Neural cell (in vitro differentiated cells): ENCODE results near the gene CNTNAP1. TPM values are rescaled to one million over a fixed set of nuclear protein-coding genes. Genes with fewer than 3 reads are reported as not detected.

Experiments used
- H2AFZ ChIP-seq: fragments of 200-600, 300-800 bp; sonication (generic), shearing (Covaris generic); 2 replicates; pipeline ENCODE4 v1.6.0; 2014; ENCODE audit warnings: low read depth, mild to moderate bottlenecking, antibody characterized with exemption, low read length, moderate library complexity
- H3F3A ChIP-seq: fragments of 200-600 bp; shearing (Covaris generic); 2 replicates; pipeline ENCODE4 v1.6.1; 2016; ENCODE audit warnings: mild to moderate bottlenecking, moderate library complexity, mixed read lengths, antibody characterized with exemption, low read length; ENCODE audit not compliant: insufficient read depth, poor library complexity, severe bottlenecking
- H3K27ac ChIP-seq: fragments of 200-600, 300-800 bp; sonication (generic), shearing (Covaris generic); 2 replicates; pipeline ENCODE4 v1.5.1; 2014; ENCODE audit warnings: mild to moderate bottlenecking, low read length, moderate library complexity
- H3K27me3 ChIP-seq: fragments of 300-800, 200-600 bp; sonication (generic), shearing (Covaris generic); 2 replicates; pipeline ENCODE4 v1.6.0; 2014; ENCODE audit warnings: mild to moderate bottlenecking, low read depth, low read length, moderate library complexity; ENCODE audit not compliant: insufficient read depth
- H3K36me3 ChIP-seq: fragments of 300-800, 200-600 bp; sonication (generic), shearing (Covaris generic); 2 replicates; pipeline ENCODE4 v1.5.1; 2014; ENCODE audit warnings: mild to moderate bottlenecking, antibody characterized with exemption, low read length, moderate library complexity; ENCODE audit not compliant: insufficient read depth
- H3K4me2 ChIP-seq: fragments of 300-800, 200-600 bp; sonication (generic), shearing (Covaris generic); 2 replicates; pipeline ENCODE4 v1.6.0; 2014; ENCODE audit warnings: mild to moderate bottlenecking, low read length
- H3K4me3 ChIP-seq: fragments of 300-800, 200-600 bp; sonication (generic), shearing (Covaris generic); 2 replicates; pipeline ENCODE4 v1.5.1; 2014; ENCODE audit warnings: mild to moderate bottlenecking, low read length, moderate library complexity
- H3K79me2 ChIP-seq: fragments of 200-600 bp; shearing (Covaris generic); replicated peaks from 2 replicates; pipeline ENCODE4 v1.6.0; 2014; ENCODE audit warnings: mild to moderate bottlenecking, low read length, moderate library complexity; ENCODE audit not compliant: insufficient read depth
- H3K9ac ChIP-seq: fragments of 300-800, 200-600 bp; sonication (generic), shearing (Covaris generic); 2 replicates; pipeline ENCODE4 v1.6.1; 2016; ENCODE audit warnings: mild to moderate bottlenecking, low read length, mixed read lengths
- H3K9me2 ChIP-seq: fragments of 200-600 bp; shearing (Covaris generic); 2 replicates; pipeline ENCODE4 v1.6.1; 2016; ENCODE audit warnings: mild to moderate bottlenecking, low read length, mixed read lengths; ENCODE audit not compliant: insufficient read depth
- H3K9me3 ChIP-seq: fragments of 200-600, 300-800 bp; sonication (generic), shearing (Covaris generic); 2 replicates; pipeline ENCODE4 v1.6.1; 2016; ENCODE audit warnings: mild to moderate bottlenecking, mixed run types, low read length, moderate library complexity, mixed read lengths
- H4K20me1 ChIP-seq: fragments of 200-600 bp; shearing (Covaris generic); 2 replicates; pipeline ENCODE4 v1.6.1; 2016; ENCODE audit warnings: mild to moderate bottlenecking, mixed run types; ENCODE audit not compliant: insufficient read depth
- CTCF ChIP-seq: fragments of 450-650 bp; IDR thresholded peaks from 2 replicates; pipeline ENCODE4 v1.5.1; 2014; ENCODE audit warnings: antibody characterized with exemption, mild to moderate bottlenecking, moderate library complexity; ENCODE audit not compliant: poor library complexity, severe bottlenecking
- EP300 ChIP-seq: fragments of 450-650 bp; conservative IDR thresholded peaks from 2 replicates; pipeline ENCODE4 v1.6.1; 2014; ENCODE audit warnings: antibody characterized with exemption, mild to moderate bottlenecking, moderate library complexity; ENCODE audit not compliant: poor library complexity, severe bottlenecking
- EZH2 ChIP-seq: fragments of 200-600, 300-800 bp; shearing (Covaris generic), sonication (generic); IDR thresholded peaks from 2 replicates; pipeline ENCODE4 v1.6.1; 2014; ENCODE audit warnings: antibody characterized with exemption, low read length, borderline replicate concordance, mild to moderate bottlenecking; ENCODE audit not compliant: insufficient read depth, poor library complexity, severe bottlenecking
- MXI1 ChIP-seq: fragments of 450-650 bp; conservative IDR thresholded peaks from 2 replicates; pipeline ENCODE4 v1.6.1; 2014; ENCODE audit warnings: antibody characterized with exemption, mild to moderate bottlenecking; ENCODE audit not compliant: poor library complexity, severe bottlenecking
- POLR2AphosphoS5 ChIP-seq: IDR thresholded peaks from 2 replicates; pipeline ENCODE4 v1.6.1; 2012
- RAD21 ChIP-seq: fragments of 450-650 bp; conservative IDR thresholded peaks from 2 replicates; pipeline ENCODE4 v1.6.1; 2014; ENCODE audit warnings: antibody characterized with exemption, mild to moderate bottlenecking, moderate library complexity
- REST ChIP-seq: IDR thresholded peaks from 2 replicates; pipeline ENCODE4 v1.6.1; 2012; ENCODE audit warnings: borderline replicate concordance
- SMC3 ChIP-seq: fragments of 450-650 bp; conservative IDR thresholded peaks from 2 replicates; pipeline ENCODE4 v1.6.1; 2014; ENCODE audit warnings: antibody characterized with exemption, mild to moderate bottlenecking, moderate library complexity; ENCODE audit not compliant: poor library complexity
- TAF1 ChIP-seq: IDR thresholded peaks from 2 replicates; pipeline ENCODE4 v1.6.1; 2012; ENCODE audit warnings: low read depth
- polyA plus RNA-seq: library from polyadenylated mRNA; depleted of rRNA; stranded (reverse); fragments of >200 nt; gene quantifications from 2 replicates; pipeline ENCODE4 v1.2.3, GENCODE V29; 2014

The CNTNAP1 gene
- polyA plus RNA-seq, 1 donor from 2014 or later, result 21.9 TPM

GRCh38 chr17:42669977-42670788 is 12.1 kb upstream of the CNTNAP1 start:
- H3K4me3 ChIP-seq, result no peak overlapping the region
- H3K79me2 ChIP-seq, result peaks cover 1% of the 10 kb centered on the region
- no peaks in the 10 kb centered on the region for H3K36me3 ChIP-seq
- no peaks in the 10 kb centered on the region for H3F3A ChIP-seq
- H3K9me2 ChIP-seq, result no peaks in the 10 kb centered on the region
- H3K9me3 ChIP-seq, result no peaks in the 10 kb centered on the region
- no peak overlapping the region for H3K27ac ChIP-seq
- TF ChIP-seq EP300, result no peak
- TF ChIP-seq POLR2AphosphoS5, result peak; percentile 13
- no peak overlapping the region for H3K4me2 ChIP-seq
- H3K27me3 ChIP-seq, result no peaks in the 10 kb centered on the region
- no peak overlapping the region for H2AFZ ChIP-seq
- no peak overlapping the region for H3K9ac ChIP-seq
- H4K20me1 ChIP-seq, result no peaks in the 10 kb centered on the region

- Histone ChIP-seq H3K79me2 (peaks cover 8% of the 10 kb centered on the region), H3F3A (no peaks in the 10 kb centered on the region), H3K9me2 (no peaks in the 10 kb centered on the region), H2AFZ (no peak overlapping the region), H3K4me2 (no peak overlapping the region), H3K27ac (no peak overlapping the region), H3K9ac (no peak overlapping the region), H3K4me3 (no peak overlapping the region), H4K20me1 (no peaks in the 10 kb centered on the region), H3K27me3 (no peaks in the 10 kb centered on the region), H3K36me3 (no peaks in the 10 kb centered on the region), H3K9me3 (no peaks in the 10 kb centered on the region)
- TF ChIP-seq EZH2 (no peak), EP300 (no peak), TAF1 (no peak), POLR2AphosphoS5 (no peak), CTCF (no peak), REST (no peak), SMC3 (no peak), RAD21 (no peak), MXI1 (no peak)
Observed at GRCh38 chr17:42670789-42671657, 11.3 kb upstream of the CNTNAP1 start.
